Measurements from ENCODE around the gene SPATA19.

DNA sequence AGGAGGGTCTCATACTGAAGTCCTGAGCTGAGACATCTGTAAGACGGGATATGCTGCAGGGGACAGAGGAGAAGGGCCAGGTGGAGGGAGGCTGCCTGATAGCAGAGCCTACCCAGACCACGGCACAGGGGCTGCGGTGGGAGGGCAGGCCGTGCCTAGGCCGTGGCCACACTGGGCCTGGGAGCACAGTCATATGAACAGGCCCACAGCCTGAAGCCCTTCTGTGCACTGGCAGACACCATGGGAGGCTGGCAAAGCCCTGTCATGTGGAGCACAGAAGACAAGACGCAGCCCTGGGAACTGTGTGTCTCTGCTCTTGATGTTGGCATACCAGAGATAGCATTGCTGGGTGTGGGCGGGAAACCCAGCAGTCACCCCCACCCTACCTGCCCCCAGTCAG, 3.3 kb downstream of the SPATA19 start:
- TF ChIP-seq CTCF (conservative IDR thresholded peaks at IDR 0.05; ENCODE audit: low read depth in 2 of 2): no peak
- TF ChIP-seq REST (IDR thresholded peaks at IDR 0.05; ENCODE audit: unreplicated experiment): no peak
- TF ChIP-seq ZNF331 (CRISPR knock-in tag; IDR thresholded peaks at IDR 0.05; ENCODE audit: low read depth): no peak
